IMR-90 (cell line): ENCODE measurements around the gene SNRPD3. TPM values are rescaled to one million over a fixed set of nuclear protein-coding genes. Genes with fewer than 3 reads are reported as not detected.

Source experiments
- ATAC-seq: fragments of 200-7000 bp; cut with Tn5 transposase; 2 replicates; pipeline ENCODE4 v1.9.1; 2020; ENCODE audit warnings: low read depth, mild to moderate bottlenecking, moderate library complexity
- BruUV-seq: library from RNA; stranded (reverse); fragments of 400-500 nt; replicated peaks from 2 replicates; lab custom pipeline; 2021; lab: Mats Ljungman, UMichigan
- CTCF ChIA-PET: fragments of 300-600 bp; formaldehyde crosslinking; extraction: SDS; loops from one replicate; lab custom pipeline; 2021; ENCODE audit warnings: antibody characterized with exemption; lab: Yijun Ruan, JAX
- POLR2A ChIA-PET: fragments of 300-600 bp; sonication (Branson Sonifier 250); formaldehyde crosslinking; loops from one replicate; lab custom pipeline; 2022; ENCODE audit warnings: antibody characterized with exemption; ENCODE audit not compliant: unreplicated experiment; lab: Charles Lee
- DNase-seq: peaks from one replicate; pipeline ENCODE4 v3.0.0; 2013
- H2AFZ ChIP-seq: replicated peaks from 2 replicates; pipeline ENCODE3; 2013; ENCODE audit warnings: low read length, mild to moderate bottlenecking; ENCODE audit not compliant: poor library complexity
- H2AK5ac ChIP-seq: 2 replicates; pipeline ENCODE4 v1.6.1; 2013; ENCODE audit warnings: low read depth, low read length, inconsistent platforms
- H2AK9ac ChIP-seq: replicated peaks from 2 replicates; pipeline ENCODE3; 2013; ENCODE audit warnings: mild to moderate bottlenecking, low read depth, low read length, moderate library complexity; ENCODE audit not compliant: poor library complexity
- H2BK120ac ChIP-seq: 2 replicates; pipeline ENCODE4 v1.6.1; 2013; ENCODE audit warnings: low read depth, low read length, inconsistent platforms
- H2BK15ac ChIP-seq: 3 replicates; pipeline ENCODE4 v1.6.1; 2013; ENCODE audit warnings: low read depth, low read length, inconsistent platforms
- H2BK20ac ChIP-seq: 2 replicates; pipeline ENCODE4 v1.6.1; 2013; ENCODE audit warnings: low read depth, mild to moderate bottlenecking, inconsistent platforms, low read length, moderate library complexity
- H2BK5ac ChIP-seq: 2 replicates; pipeline ENCODE4 v1.6.1; 2013; ENCODE audit warnings: mild to moderate bottlenecking, low read depth, low read length, inconsistent platforms; ENCODE audit not compliant: poor library complexity, severe bottlenecking
- H3K14ac ChIP-seq: replicated peaks from 2 replicates; pipeline ENCODE4 v1.6.1; 2013; ENCODE audit warnings: low read depth, low read length, inconsistent platforms
- H3K18ac ChIP-seq: 2 replicates; pipeline ENCODE4 v1.6.1; 2013; ENCODE audit warnings: low read depth, low read length, control low read depth
- H3K23ac ChIP-seq: 2 replicates; pipeline ENCODE4 v1.6.1; 2013; ENCODE audit warnings: low read depth, low read length, inconsistent platforms
- H3K27ac ChIP-seq: 2 replicates; pipeline ENCODE4 v1.5.1; 2013; ENCODE audit warnings: mild to moderate bottlenecking, control low read depth, low read length; ENCODE audit not compliant: insufficient read depth
- H3K27me3 ChIP-seq: 2 replicates; pipeline ENCODE4 v1.6.1; 2013; ENCODE audit warnings: low read length; ENCODE audit not compliant: control insufficient read depth, insufficient read depth
- H3K36me3 ChIP-seq: 2 replicates; pipeline ENCODE4 v1.6.1; 2013; ENCODE audit warnings: low read length, mixed read lengths; ENCODE audit not compliant: control insufficient read depth, insufficient read depth
- H3K4ac ChIP-seq: 2 replicates; pipeline ENCODE4 v1.6.1; 2013; ENCODE audit warnings: low read depth, low read length, inconsistent platforms
- H3K4me1 ChIP-seq: 2 replicates; pipeline ENCODE4 v1.6.1; 2013; ENCODE audit warnings: low read length, mixed read lengths; ENCODE audit not compliant: control insufficient read depth, insufficient read depth
- H3K4me2 ChIP-seq: 2 replicates; pipeline ENCODE4 v1.6.1; 2013; ENCODE audit warnings: low read depth, mild to moderate bottlenecking, control low read depth, low read length, moderate library complexity
- H3K4me3 ChIP-seq: 2 replicates; pipeline ENCODE4 v1.5.1; 2013; ENCODE audit warnings: low read depth, mild to moderate bottlenecking, control low read depth, low read length, moderate library complexity; ENCODE audit not compliant: insufficient read depth
- H3K56ac ChIP-seq: 2 replicates; pipeline ENCODE4 v1.6.1; 2013; ENCODE audit warnings: low read length, inconsistent platforms; ENCODE audit not compliant: insufficient read depth; ENCODE audit errors: extremely low read depth
- H3K79me1 ChIP-seq, 2 experiments: 2 replicates each; pipeline ENCODE4 v1.6.1; 2013; ENCODE audit warnings: low read length in 2 of 2, inconsistent platforms in 1 of 2, low read depth in 1 of 2
- H3K9ac ChIP-seq: 2 replicates; pipeline ENCODE4 v1.6.1; 2013; ENCODE audit warnings: low read depth, low read length, control low read depth
- H3K9me1 ChIP-seq: 2 replicates; pipeline ENCODE4 v1.6.1; 2013; ENCODE audit warnings: low read length, inconsistent platforms; ENCODE audit not compliant: insufficient read depth
- H3K9me3 ChIP-seq: 2 replicates; pipeline ENCODE4 v1.6.1; 2013; ENCODE audit warnings: low read length; ENCODE audit not compliant: control insufficient read depth, insufficient read depth
- H4K20me1 ChIP-seq: 2 replicates; pipeline ENCODE4 v1.6.1; 2013; ENCODE audit warnings: low read length, inconsistent platforms; ENCODE audit not compliant: insufficient read depth
- H4K5ac ChIP-seq: 2 replicates; pipeline ENCODE4 v1.6.1; 2013; ENCODE audit warnings: mild to moderate bottlenecking, low read depth, low read length, control low read depth
- H4K8ac ChIP-seq, 2 experiments: 2 replicates each; pipeline ENCODE4 v1.6.1; 2013; ENCODE audit warnings: low read depth in 2 of 2, low read length in 2 of 2, control low read depth in 1 of 2, inconsistent platforms in 1 of 2
- H4K91ac ChIP-seq: 2 replicates; pipeline ENCODE4 v1.6.1; 2013; ENCODE audit warnings: low read depth, low read length, inconsistent platforms; ENCODE audit not compliant: insufficient read depth
- CHD1 ChIP-seq: IDR thresholded peaks from 2 replicates; pipeline ENCODE4 v1.6.1; 2012; ENCODE audit warnings: low read depth, low read length, improper control_type of control experiment
- CTCF ChIP-seq: conservative IDR thresholded peaks from 2 replicates; pipeline ENCODE4 v1.5.1; 2012; ENCODE audit warnings: mild to moderate bottlenecking, low read depth, low read length, improper control_type of control experiment
- ELK1 ChIP-seq: fragments of 150-350 bp; IDR thresholded peaks from 2 replicates; pipeline ENCODE4 v1.6.1; 2016; ENCODE audit warnings: low read depth, mild to moderate bottlenecking, low read length, moderate library complexity, borderline replicate concordance
- MAZ ChIP-seq: IDR thresholded peaks from 2 replicates; pipeline ENCODE4 v1.6.1; 2012; ENCODE audit warnings: low read depth, mild to moderate bottlenecking, low read length, improper control_type of control experiment, moderate library complexity, borderline replicate concordance
- RAD21 ChIP-seq: IDR thresholded peaks from 2 replicates; pipeline ENCODE4 v1.6.1; 2012; ENCODE audit warnings: low read length, improper control_type of control experiment
- SMC3 ChIP-seq: fragments of 150-350 bp; IDR thresholded peaks from 2 replicates; pipeline ENCODE4 v1.6.1; 2016; ENCODE audit warnings: low read depth, mild to moderate bottlenecking, antibody characterized with exemption, low read length, moderate library complexity
- WGBS, 2 experiments: methylation state at CpG; one replicate each; pipeline versions ENCODE4 v1.1.5 to v1.1.7; 2013; ENCODE audit warnings: missing lambda C conversion rate in 2 of 2; ENCODE audit not compliant: insufficient read length in 1 of 2; ENCODE audit errors: extremely low coverage in 2 of 2; 5-methylcytosine and 5-hydroxymethylcytosine counted together
- dilution Hi-C: fragments of 300-500 bp; cut with HindIII; formaldehyde crosslinking; loops from one replicate; pipeline ENCODE4 v1.14.3; 2018; ENCODE audit warnings: low sequenced_read_pairs; ENCODE audit not compliant: unreplicated experiment
- in situ Hi-C: fragments of 300-500 bp; cut with MboI; formaldehyde crosslinking; loops from 3 replicates; pipeline ENCODE4 v1.14.3; 2019; ENCODE audit warnings: low sequenced_read_pairs, inconsistent platforms, mixed read lengths
- intact Hi-C: fragments of 100-400 bp; cut with micrococcal nuclease; formaldehyde crosslinking; loops from 2 replicates; pipeline ENCODE4 v1.10.0; 2022
- polyA plus RNA-seq, 3 experiments: library from polyadenylated mRNA; depleted of rRNA; stranded (reverse); fragments of >200 nt; gene quantifications; 2 replicates each; pipeline ENCODE4 v1.2.3, GENCODE V29; 2012; ENCODE audit warnings: low replicate concordance in 1 of 3
- total RNA-seq: library from RNA; depleted of rRNA; stranded (reverse); fragments of >200 nt; gene quantifications from 2 replicates; pipeline ENCODE4 v1.2.3, GENCODE V29; 2012

Gene SNRPD3
- total and polyA plus RNA-seq, 2 of the 4 experiments (the other 2 are of a cell fraction): 158 to 283 TPM

GRCh38 chr22:24525416-24526037 lies 30.3 kb upstream of the SNRPD3 start:
- CTCF ChIA-PET: no interaction called here
- H3K4me2 ChIP-seq: no peak overlapping the region
- no peak overlapping the region for H3K56ac ChIP-seq
- H3K4me3 ChIP-seq: no peak overlapping the region
- no peak overlapping the region for H4K8ac ChIP-seq
- intact Hi-C loops (loop anchor here (1.0 to 5.0 kb wide), 3 partner anchors 102 to 338 kb away; no protein-coding TSS in a partner anchor), dilution Hi-C loops (no loop called here), in situ Hi-C loops (no loop called here)
- no peak overlapping the region for H2BK5ac ChIP-seq
- 0 out of 2 replicates have a peak, but pooled peaks cover 3% of the 10 kb centered on the region for H3K9me1 ChIP-seq
- no peak overlapping the region for H3K14ac ChIP-seq
- no peaks in the 10 kb centered on the region for H3K36me3 ChIP-seq
- H2AFZ ChIP-seq: peak overlapping the region; percentile 82
- H2AK5ac ChIP-seq: peak overlapping the region; percentile 16; the same call in 1 of the 2 replicates
- peak overlapping the region; percentile 74 for H2AK9ac ChIP-seq
- TF ChIP-seq RAD21 (peak; percentile 90), ELK1 (no peak), SMC3 (peak; percentile 77), MAZ (no peak), CTCF (peak; percentile 86), CHD1 (no peak)
- no peak overlapping the region for H3K27ac ChIP-seq
- BruUV-seq: no TSS peak
- H2BK20ac ChIP-seq: no peak overlapping the region
- H3K18ac ChIP-seq: no peak overlapping the region
- no peaks in the 10 kb centered on the region for H3K79me1 ChIP-seq
- H4K5ac ChIP-seq: no peak overlapping the region
- H3K9me3 ChIP-seq: no peaks in the 10 kb centered on the region
- no peak overlapping the region for H3K9ac ChIP-seq
- no peaks in the 10 kb centered on the region; the same call in 1 of the 2 replicates for H3K27me3 ChIP-seq
- H3K23ac ChIP-seq: no peak overlapping the region
- POLR2A ChIA-PET: no interaction called here
- H3K4ac ChIP-seq: no peak overlapping the region
- ATAC-seq (peak; percentile 94), DNase-seq (peak; percentile 65)
- H2BK15ac ChIP-seq: no peak overlapping the region
- H3K4me1 ChIP-seq: peaks cover 2% of the 10 kb centered on the region; the same call in 1 of the 2 replicates
- no peak overlapping the region for H4K91ac ChIP-seq
- H2BK120ac ChIP-seq: no peak overlapping the region
- H4K20me1 ChIP-seq: no peaks in the 10 kb centered on the region
- no CpG with 5 or more reads among the region's 12 CpGs for WGBS, 2 experiments
